GM12878 (cell line): ENCODE data around the gene C1QTNF5.

Experiments used
- CBX5 ChIP-seq: sonication (generic); IDR thresholded peaks from 2 replicates; pipeline ENCODE4 v1.6.1; 2016; ENCODE audit warnings: low read depth, moderate library complexity, mild to moderate bottlenecking, inconsistent platforms
- CTCF ChIP-seq, 3 experiments: IDR thresholded peaks in 2 of 3; conservative IDR thresholded peaks in 1 of 3; 2 replicates each; pipeline ENCODE4 v1.5.1; 2011; ENCODE audit warnings: low read depth in 3 of 3, low read length in 3 of 3, mild to moderate bottlenecking in 3 of 3, control low read depth in 2 of 3, moderate library complexity in 2 of 3, inconsistent platforms in 1 of 3, mixed read lengths in 1 of 3; ENCODE audit not compliant: control insufficient read depth in 2 of 3, insufficient read depth in 1 of 3; ENCODE audit errors: extremely low read depth in 1 of 3
- ELK1 ChIP-seq: IDR thresholded peaks from 2 replicates; pipeline ENCODE4 v1.6.1; 2012; ENCODE audit warnings: low read depth, low read length, improper control_type of control experiment
- FOS ChIP-seq: IDR thresholded peaks from 3 replicates; pipeline ENCODE4 v1.6.1; 2011; ENCODE audit warnings: borderline replicate concordance; ENCODE audit not compliant: insufficient read length; ENCODE audit errors: extremely low read depth
- MEF2A ChIP-seq: IDR thresholded peaks from 2 replicates; pipeline ENCODE4 v1.6.1; 2011; ENCODE audit warnings: low read depth, mild to moderate bottlenecking, low read length, moderate library complexity; ENCODE audit not compliant: insufficient read depth
- POLR2A ChIP-seq: IDR thresholded peaks from 2 replicates; pipeline ENCODE4 v1.6.1; 2011; ENCODE audit warnings: low read depth, mild to moderate bottlenecking, low read length
- SIX5 ChIP-seq: IDR thresholded peaks from 2 replicates; pipeline ENCODE4 v1.6.1; 2011; ENCODE audit warnings: mild to moderate bottlenecking, low read depth, low read length, moderate library complexity; ENCODE audit not compliant: severe bottlenecking
- SREBF2 ChIP-seq: IDR thresholded peaks from 2 replicates; pipeline ENCODE4 v1.6.1; 2012; ENCODE audit warnings: mild to moderate bottlenecking, low read length
- TAF1 ChIP-seq: IDR thresholded peaks from 2 replicates; pipeline ENCODE4 v1.6.1; 2011; ENCODE audit warnings: mild to moderate bottlenecking, low read depth, low read length, borderline replicate concordance

- TF ChIP-seq ELK1 (no peak), SIX5 (no peak), SREBF2 (no peak), TAF1 (no peak), CTCF (IDR thresholded peaks at IDR 0.05 in 2 of 3, conservative IDR thresholded peaks at IDR 0.05 in 1 of 3; ENCODE audit: control insufficient read depth in 2 of 3, extremely low read depth in 1 of 3, insufficient read depth in 1 of 3, low read depth in 3 of 3, low read length in 3 of 3) (no peak), FOS (no peak), MEF2A (no peak), CBX5 (no peak), POLR2A (no peak)
Observed at GRCh38 chr11:119322921-119323531, 17.7 kb downstream of the C1QTNF5 start.
